Osteocyte (in vitro differentiated cells): ENCODE data around the gene PAOX. TPM values are rescaled to one million over a fixed set of nuclear protein-coding genes. Genes with fewer than 3 reads are reported as not detected.
"Not testable (repeated sequence)": the region's sequence is repeated elsewhere in the genome, so short reads cannot be mapped to it uniquely, and the experiment has no call there.

Experiments
- DNase-seq: peaks from one replicate; pipeline ENCODE4 v3.0.0; 2021; ENCODE audit warnings: mixed read lengths; ENCODE audit not compliant: unreplicated experiment; ENCODE audit errors: extremely low spot score
- H3K27ac Mint-ChIP-seq: one replicate; pipeline ENCODE4 v1.8.0; 2021; ENCODE audit warnings: mild to moderate bottlenecking, mixed read lengths; ENCODE audit not compliant: unreplicated experiment
- H3K27me3 Mint-ChIP-seq: one replicate; pipeline ENCODE4 v1.8.0; 2021; ENCODE audit warnings: mixed read lengths; ENCODE audit not compliant: unreplicated experiment
- H3K36me3 Mint-ChIP-seq: one replicate; pipeline ENCODE4 v1.8.0; 2021; ENCODE audit warnings: mixed read lengths; ENCODE audit not compliant: unreplicated experiment
- H3K4me1 Mint-ChIP-seq: one replicate; pipeline ENCODE4 v1.8.0; 2021; ENCODE audit warnings: mixed read lengths; ENCODE audit not compliant: unreplicated experiment
- H3K4me3 Mint-ChIP-seq: one replicate; pipeline ENCODE4 v1.8.0; 2021; ENCODE audit warnings: mild to moderate bottlenecking, moderate library complexity, mixed read lengths; ENCODE audit not compliant: unreplicated experiment
- H3K9me3 Mint-ChIP-seq: one replicate; pipeline ENCODE4 v1.8.0; 2021; ENCODE audit warnings: mixed read lengths; ENCODE audit not compliant: unreplicated experiment
- total RNA-seq: library from RNA; stranded (reverse); gene quantifications from 2 replicates; pipeline ENCODE4 v1.2.1, GENCODE V29; 2021
- TF ChIP-seq, protein P1 (sequence below): fragments of 200-600 bp; sonication (generic); IDR thresholded peaks from 2 replicates; pipeline ENCODE4 v1.5.0; 2021; ENCODE audit warnings: antibody characterized with exemption, mild to moderate bottlenecking, moderate library complexity

PAOX gene
- total RNA-seq, 1 donor from 2014 or later: 8.7 TPM

- Mint-ChIP-seq H3K36me3 (peaks cover 8% of the 10 kb centered on the region), H3K4me3 (peak overlapping the region; percentile 69), H3K4me1 (peaks cover 4% of the 10 kb centered on the region), H3K9me3 (no peaks in the 10 kb centered on the region), H3K27me3 (no peaks in the 10 kb centered on the region), H3K27ac (no peak overlapping the region)
- no peak for DNase-seq
- TF ChIP-seq, protein P1, sequence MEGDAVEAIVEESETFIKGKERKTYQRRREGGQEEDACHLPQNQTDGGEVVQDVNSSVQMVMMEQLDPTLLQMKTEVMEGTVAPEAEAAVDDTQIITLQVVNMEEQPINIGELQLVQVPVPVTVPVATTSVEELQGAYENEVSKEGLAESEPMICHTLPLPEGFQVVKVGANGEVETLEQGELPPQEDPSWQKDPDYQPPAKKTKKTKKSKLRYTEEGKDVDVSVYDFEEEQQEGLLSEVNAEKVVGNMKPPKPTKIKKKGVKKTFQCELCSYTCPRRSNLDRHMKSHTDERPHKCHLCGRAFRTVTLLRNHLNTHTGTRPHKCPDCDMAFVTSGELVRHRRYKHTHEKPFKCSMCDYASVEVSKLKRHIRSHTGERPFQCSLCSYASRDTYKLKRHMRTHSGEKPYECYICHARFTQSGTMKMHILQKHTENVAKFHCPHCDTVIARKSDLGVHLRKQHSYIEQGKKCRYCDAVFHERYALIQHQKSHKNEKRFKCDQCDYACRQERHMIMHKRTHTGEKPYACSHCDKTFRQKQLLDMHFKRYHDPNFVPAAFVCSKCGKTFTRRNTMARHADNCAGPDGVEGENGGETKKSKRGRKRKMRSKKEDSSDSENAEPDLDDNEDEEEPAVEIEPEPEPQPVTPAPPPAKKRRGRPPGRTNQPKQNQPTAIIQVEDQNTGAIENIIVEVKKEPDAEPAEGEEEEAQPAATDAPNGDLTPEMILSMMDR: no peak
Measured at GRCh38 chr10:133422807-133423771, 44.0 kb downstream of the PAOX start.

- H3K36me3 Mint-ChIP-seq, H3K27ac Mint-ChIP-seq, H3K4me3 Mint-ChIP-seq, H3K9me3 Mint-ChIP-seq, H3K27me3 Mint-ChIP-seq, H3K4me1 Mint-ChIP-seq, DNase-seq: not testable (repeated sequence)
Measured at GRCh38 chr10:133424102-133424501, 45.0 kb downstream of the PAOX start.

- not testable (repeated sequence) for H3K4me1 Mint-ChIP-seq, H3K27me3 Mint-ChIP-seq
Measured at GRCh38 chr10:133424601-133425000, 45.5 kb downstream of the PAOX start, which contains the start of gene SPRN. Gene SPRN (minus strand): TSS chr10:133424625. CDS start chr10:133423681, 944 bp downstream.

DNA sequence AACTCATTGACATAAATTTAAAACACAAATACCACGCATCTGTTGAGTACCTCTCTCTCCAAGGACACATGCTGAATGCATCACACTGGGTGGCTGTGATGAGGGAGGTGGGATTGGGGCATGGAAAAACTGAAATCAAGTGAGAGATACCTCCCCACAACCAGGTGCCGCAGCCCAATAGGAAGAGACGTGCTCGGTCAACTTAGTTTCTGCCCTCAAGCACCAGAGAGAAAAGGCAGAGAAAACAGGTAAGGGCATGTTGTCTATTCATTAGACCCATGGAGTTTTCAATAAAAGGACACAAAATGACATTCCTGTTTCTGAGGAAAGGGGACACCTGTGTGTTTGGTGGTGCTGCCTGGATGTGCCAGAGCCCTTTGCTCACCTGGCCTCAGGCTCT, 50.5 kb downstream of the PAOX start:
- not testable (repeated sequence) for H3K9me3 Mint-ChIP-seq, H3K4me1 Mint-ChIP-seq, H3K27me3 Mint-ChIP-seq, H3K36me3 Mint-ChIP-seq, H3K4me3 Mint-ChIP-seq, DNase-seq, H3K27ac Mint-ChIP-seq

More at GRCh38 chr10:133424601-133425000, 45.5 kb downstream of the PAOX start, which contains the start of gene SPRN:
- not testable (repeated sequence) for H3K9me3 Mint-ChIP-seq, H3K36me3 Mint-ChIP-seq, H3K27ac Mint-ChIP-seq, DNase-seq
- peak within 1 kb of the TSS; percentile 69 for H3K4me3 Mint-ChIP-seq

DNA sequence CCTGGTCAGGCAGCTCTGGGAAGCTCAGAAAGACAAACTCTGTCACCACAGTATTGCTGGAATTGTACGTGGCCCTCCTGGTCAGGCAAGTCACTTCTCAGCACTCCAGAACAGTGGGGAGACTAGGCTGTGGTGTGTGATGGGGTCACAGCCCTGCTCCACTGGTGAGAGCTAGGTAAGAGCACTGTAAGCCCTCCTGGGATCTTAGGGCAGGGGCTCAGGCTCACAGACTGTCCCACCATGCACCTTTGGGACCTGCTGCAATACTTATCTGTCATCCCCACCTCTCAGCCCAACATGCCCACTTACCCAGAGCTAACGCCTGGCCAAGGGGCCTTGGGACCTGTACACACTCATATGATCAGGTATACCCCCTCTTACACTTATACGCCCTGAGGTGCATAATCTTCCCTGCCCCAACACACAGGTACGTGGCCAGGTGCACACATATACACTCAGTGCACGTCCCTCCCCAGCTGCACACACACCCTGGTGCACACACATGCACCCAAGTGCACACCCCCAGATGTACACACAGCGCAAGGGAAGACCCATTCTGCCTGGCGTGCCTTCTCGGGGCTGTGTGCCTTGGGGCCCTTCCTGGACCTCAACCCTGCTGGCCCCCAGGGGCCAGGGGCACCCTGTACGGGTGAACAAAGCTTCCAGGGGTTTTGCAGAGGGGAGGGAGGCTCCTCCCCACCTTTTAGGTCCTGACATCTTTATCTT, 53.0 kb downstream of the PAOX start:
- not testable (repeated sequence) for H3K4me3 Mint-ChIP-seq, H3K36me3 Mint-ChIP-seq, H3K9me3 Mint-ChIP-seq, H3K27me3 Mint-ChIP-seq, H3K4me1 Mint-ChIP-seq, DNase-seq, H3K27ac Mint-ChIP-seq

DNA sequence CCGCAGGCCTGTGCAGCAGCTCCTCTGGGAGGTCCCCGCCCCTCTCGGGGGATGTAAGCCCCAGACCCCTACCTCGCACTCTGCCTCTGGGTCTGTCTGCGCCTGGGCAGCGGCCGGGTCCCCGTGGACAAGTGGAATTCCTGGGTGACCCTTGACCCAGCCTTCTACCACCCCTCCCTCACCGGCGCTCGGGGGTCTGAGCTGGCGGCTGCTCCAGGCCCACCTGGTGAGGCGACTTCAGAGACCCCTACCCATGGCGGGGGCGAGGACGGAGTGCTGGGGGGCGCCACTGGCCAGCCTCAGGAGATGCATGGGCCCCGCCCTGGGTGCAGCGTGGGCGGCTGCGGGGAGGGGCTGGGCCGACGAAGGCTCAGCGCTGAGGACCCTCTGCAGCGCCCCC, 53.7 kb downstream of the PAOX start:
- not testable (repeated sequence) for DNase-seq, H3K36me3 Mint-ChIP-seq, H3K27ac Mint-ChIP-seq, H3K9me3 Mint-ChIP-seq, H3K27me3 Mint-ChIP-seq, H3K4me1 Mint-ChIP-seq, H3K4me3 Mint-ChIP-seq

GRCh38 chr10:133438711-133439273, 59.7 kb downstream of the PAOX start:
- TF ChIP-seq, protein P1: no peak

More at GRCh38 chr10:133438711-133439273, 59.7 kb downstream of the PAOX start:
- Mint-ChIP-seq H3K36me3 (peaks cover 2% of the 10 kb centered on the region), H3K27ac (no peak overlapping the region), H3K4me1 (no peaks in the 10 kb centered on the region), H3K27me3 (no peaks in the 10 kb centered on the region), H3K4me3 (no peak overlapping the region), H3K9me3 (no peaks in the 10 kb centered on the region)
- no peak for DNase-seq
